CD14-positive monocyte (primary cell): ENCODE results near the gene HPDL. TPM values are rescaled to one million over a fixed set of nuclear protein-coding genes. Genes with fewer than 3 reads are reported as not detected.

Experiments
- DNase-seq, 3 donors: peaks; one replicate each; pipeline ENCODE4 v3.0.0-alpha.2; 2011 to 2022
- H2AFZ ChIP-seq: 2 replicates; pipeline ENCODE4 v1.6.0; 2012; ENCODE audit warnings: mild to moderate bottlenecking, low read depth, low read length, inconsistent platforms; ENCODE audit not compliant: insufficient read depth, poor library complexity, severe bottlenecking
- H3K27ac ChIP-seq, 2 donors: 1 replicate in 1 of 2; 2 replicates in 1 of 2; pipeline ENCODE4 v1.5.1; 2012 to 2013; ENCODE audit warnings: low read length in 2 of 2, control low read depth in 1 of 2, inconsistent platforms in 1 of 2, low read depth in 1 of 2, mild to moderate bottlenecking in 1 of 2
- H3K27me3 ChIP-seq, 2 donors: one replicate each; pipeline versions ENCODE4 v1.6.0 to v1.6.1; 2011 to 2013; ENCODE audit warnings: low read length in 2 of 2; ENCODE audit not compliant: control insufficient read depth in 2 of 2, insufficient read depth in 2 of 2
- H3K36me3 ChIP-seq, 2 donors: replicated peaks in 1 of 2; 1 replicate in 1 of 2; 2 replicates in 1 of 2; pipeline versions ENCODE4 v1.5.1 to v1.6.1; 2012 to 2013; ENCODE audit warnings: low read length in 2 of 2, control low read depth in 1 of 2, inconsistent platforms in 1 of 2, mild to moderate bottlenecking in 1 of 2; ENCODE audit not compliant: insufficient read depth in 2 of 2, control insufficient read depth in 1 of 2
- H3K4me1 ChIP-seq, 2 donors: 1 replicate in 1 of 2; 2 replicates in 1 of 2; pipeline versions ENCODE4 v1.5.1 to v1.6.1; 2012 to 2013; ENCODE audit warnings: low read length in 2 of 2, control low read depth in 1 of 2, inconsistent platforms in 1 of 2, mild to moderate bottlenecking in 1 of 2, moderate library complexity in 1 of 2; ENCODE audit not compliant: insufficient read depth in 2 of 2, control insufficient read depth in 1 of 2
- H3K4me2 ChIP-seq: replicated peaks from 2 replicates; pipeline ENCODE3; 2012; ENCODE audit warnings: low read length, moderate library complexity, mild to moderate bottlenecking; ENCODE audit not compliant: poor library complexity, severe bottlenecking; ENCODE audit errors: extremely low read depth
- H3K4me3 ChIP-seq, 3 experiments: fragments of 200-600 bp in 1 of 3; sonication (generic) in 1 of 3; replicated peaks in 1 of 3; 1 replicate in 2 of 3; 2 replicates in 1 of 3; pipeline ENCODE4 v1.5.1; 2011 to 2013; ENCODE audit warnings: low read length in 3 of 3, mild to moderate bottlenecking in 3 of 3, control low read depth in 2 of 3, low read depth in 2 of 3, inconsistent platforms in 1 of 3, moderate library complexity in 1 of 3
- H3K79me2 ChIP-seq: 2 replicates; pipeline ENCODE4 v1.6.0; 2012; ENCODE audit warnings: mild to moderate bottlenecking, control low read depth, inconsistent platforms, low read length, moderate library complexity; ENCODE audit not compliant: insufficient read depth
- H3K9ac ChIP-seq: 2 replicates; pipeline ENCODE4 v1.6.0; 2017; ENCODE audit warnings: low read length, mild to moderate bottlenecking; ENCODE audit not compliant: insufficient read depth, poor library complexity, severe bottlenecking
- H3K9me3 ChIP-seq, 2 donors: replicated peaks in 1 of 2; 1 replicate in 1 of 2; 2 replicates in 1 of 2; pipeline versions ENCODE4 v1.5.1 to v1.6.1; 2012 to 2013; ENCODE audit warnings: low read length in 2 of 2, control low read depth in 1 of 2; ENCODE audit not compliant: control insufficient read depth in 1 of 2, insufficient read depth in 1 of 2
- H4K20me1 ChIP-seq: 2 replicates; pipeline ENCODE4 v1.6.0; 2012; ENCODE audit warnings: mild to moderate bottlenecking, low read length, control low read depth, moderate library complexity; ENCODE audit not compliant: insufficient read depth
- H3K27ac Mint-ChIP-seq, 7 donors: one replicate each; pipeline ENCODE4 v1.8.0; 2020; ENCODE audit warnings: mild to moderate bottlenecking in 7 of 7, mixed read lengths in 7 of 7, moderate library complexity in 6 of 7, inconsistent platforms in 2 of 7
- H3K27me3 Mint-ChIP-seq, 3 donors: one replicate each; pipeline ENCODE4 v1.8.0; 2021 to 2022; ENCODE audit warnings: low read depth in 3 of 3, mild to moderate bottlenecking in 3 of 3, mixed read lengths in 3 of 3, moderate library complexity in 3 of 3, inconsistent platforms in 1 of 3
- H3K36me3 Mint-ChIP-seq, 2 donors: one replicate each; pipeline ENCODE4 v1.8.0; 2020; ENCODE audit warnings: mixed read lengths in 2 of 2, inconsistent platforms in 1 of 2, mild to moderate bottlenecking in 1 of 2
- H3K4me1 Mint-ChIP-seq: one replicate; pipeline ENCODE4 v1.8.0; 2020; ENCODE audit warnings: mild to moderate bottlenecking, mixed read lengths
- H3K4me3 Mint-ChIP-seq, 2 donors: one replicate each; pipeline ENCODE4 v1.8.0; 2020; ENCODE audit warnings: mild to moderate bottlenecking in 2 of 2, mixed read lengths in 2 of 2, moderate library complexity in 1 of 2
- H3K9me3 Mint-ChIP-seq, 7 donors: one replicate each; pipeline ENCODE4 v1.8.0; 2020 to 2022; ENCODE audit warnings: mixed read lengths in 7 of 7, mild to moderate bottlenecking in 6 of 7, moderate library complexity in 6 of 7, inconsistent platforms in 2 of 7
- CTCF ChIP-seq: fragments of 200-600 bp; IDR thresholded peaks from one replicate; pipeline ENCODE4 v1.8.0; 2022; ENCODE audit warnings: antibody characterized with exemption, mild to moderate bottlenecking
- WGBS: methylation state at CpG from one replicate; pipeline ENCODE4 v1.1.5; 2013; ENCODE audit warnings: missing lambda C conversion rate; ENCODE audit not compliant: insufficient coverage; 5-methylcytosine and 5-hydroxymethylcytosine counted together
- intact Hi-C, 2 donors: fragments of 100-400 bp; cut with micrococcal nuclease; formaldehyde crosslinking; loops; one replicate each; pipeline versions ENCODE4 v1.15.0 to v1.15.1; 2023
- polyA plus RNA-seq, 3 donors: library from polyadenylated mRNA; depleted of rRNA in 1 of 3; unstranded in 2 of 3; stranded (reverse) in 1 of 3; fragments of 300-500 nt in 2 of 3; fragments of >200 nt in 1 of 3; fragmentation: Illumina TruSeq in 2 of 3; gene quantifications; 1 replicate in 2 of 3; 2 replicates in 1 of 3; pipeline ENCODE4 v1.2.3, GENCODE V29; 2012 to 2021

The HPDL gene
- polyA plus RNA-seq, 3 donors: 0.17 TPM; not detected in 2

- peaks cover 44 to 62% of the 10 kb centered on the region in 2 donors for H3K36me3 ChIP-seq
- H3K9me3 Mint-ChIP-seq: no peaks in the 10 kb centered on the region
Observed at GRCh38 chr1:45346473-45346872, 19.8 kb downstream of the HPDL start.

GRCh38 chr1:45348020-45348419 lies 21.3 kb downstream of the HPDL start:
- Histone ChIP-seq H3K79me2 (peaks cover 3% of the 10 kb centered on the region), H4K20me1 (peaks cover 1% of the 10 kb centered on the region), H3K9me3 (no peaks in the 10 kb centered on the region), H3K27me3 (no peaks in the 10 kb centered on the region), H3K4me3 (no peak overlapping the region), H3K9ac (no peak overlapping the region), H3K4me2 (no peak overlapping the region), H3K36me3 (peaks cover 33 to 47% of the 10 kb centered on the region in 2 donors), H3K4me1 (peaks cover 0 to under 1% of the 10 kb centered on the region in 2 donors), H2AFZ (no peak overlapping the region), H3K27ac (no peak overlapping the region)
- no peaks in the 10 kb centered on the region for H3K9me3 Mint-ChIP-seq
- intact Hi-C loops: loop anchor here in 1 of 2 donors (10.0 kb wide), 1 partner anchor 227 kb away; no protein-coding TSS in a partner anchor
- H3K36me3 Mint-ChIP-seq: peaks cover 40 to 48% of the 10 kb centered on the region in 2 donors
- no CpG with 5 or more reads among the region's 2 CpGs for WGBS
- no peak for TF ChIP-seq CTCF
- H3K4me3 Mint-ChIP-seq: no peak overlapping the region
- peaks cover under 1% of the 10 kb centered on the region for H3K4me1 Mint-ChIP-seq
- peaks cover 0 to 1% (median 0%) of the 10 kb centered on the region in 3 donors for H3K27me3 Mint-ChIP-seq
- H3K27ac Mint-ChIP-seq: peak overlapping the region in 1 of 7 donors; percentile 30
- no peak for DNase-seq

More at GRCh38 chr1:45346473-45346872, 19.8 kb downstream of the HPDL start:
- intact Hi-C loops: loop anchor here in 1 of 2 donors (10.0 kb wide), 1 partner anchor 228 kb away; no protein-coding TSS in a partner anchor
- H3K27ac ChIP-seq: no peak overlapping the region
- H4K20me1 ChIP-seq: peaks cover 5% of the 10 kb centered on the region
- no peak overlapping the region for H3K4me2 ChIP-seq
- TF ChIP-seq CTCF: no peak
- H3K9me3 ChIP-seq: no peaks in the 10 kb centered on the region
- no peaks in the 10 kb centered on the region for H3K27me3 ChIP-seq
- Mint-ChIP-seq H3K36me3 (peaks cover 52 to 61% of the 10 kb centered on the region in 2 donors), H3K27me3 (peaks cover 0 to 1% (median 0%) of the 10 kb centered on the region in 3 donors), H3K4me1 (peaks cover 16% of the 10 kb centered on the region), H3K27ac (peak overlapping the region in 2 of 7 donors; percentile 6 to 52), H3K4me3 (no peak overlapping the region)
- peaks cover 18% of the 10 kb centered on the region for H3K79me2 ChIP-seq
- peaks cover 14 to 16% of the 10 kb centered on the region in 2 donors for H3K4me1 ChIP-seq
- no CpG with 5 or more reads among the region's 2 CpGs for WGBS
- no peak overlapping the region for H3K9ac ChIP-seq
- H3K4me3 ChIP-seq: no peak overlapping the region
- no peak overlapping the region for H2AFZ ChIP-seq
- DNase-seq: no peak
